ENCODE measurements around the gene IFT122. TPM values are rescaled to one million over a fixed set of nuclear protein-coding genes. Genes with fewer than 3 reads are reported as not detected.
"Not testable (repeated sequence)": the region's sequence is repeated elsewhere in the genome, so short reads cannot be mapped to it uniquely, and the experiment has no call there.

The IFT122 gene
- total RNA-seq, 5 donors from 2014 or later (not counting 1 experiment from before 2014, with no cell fraction given): 15.0 to 23.9 (median 18.1) TPM

DNA sequence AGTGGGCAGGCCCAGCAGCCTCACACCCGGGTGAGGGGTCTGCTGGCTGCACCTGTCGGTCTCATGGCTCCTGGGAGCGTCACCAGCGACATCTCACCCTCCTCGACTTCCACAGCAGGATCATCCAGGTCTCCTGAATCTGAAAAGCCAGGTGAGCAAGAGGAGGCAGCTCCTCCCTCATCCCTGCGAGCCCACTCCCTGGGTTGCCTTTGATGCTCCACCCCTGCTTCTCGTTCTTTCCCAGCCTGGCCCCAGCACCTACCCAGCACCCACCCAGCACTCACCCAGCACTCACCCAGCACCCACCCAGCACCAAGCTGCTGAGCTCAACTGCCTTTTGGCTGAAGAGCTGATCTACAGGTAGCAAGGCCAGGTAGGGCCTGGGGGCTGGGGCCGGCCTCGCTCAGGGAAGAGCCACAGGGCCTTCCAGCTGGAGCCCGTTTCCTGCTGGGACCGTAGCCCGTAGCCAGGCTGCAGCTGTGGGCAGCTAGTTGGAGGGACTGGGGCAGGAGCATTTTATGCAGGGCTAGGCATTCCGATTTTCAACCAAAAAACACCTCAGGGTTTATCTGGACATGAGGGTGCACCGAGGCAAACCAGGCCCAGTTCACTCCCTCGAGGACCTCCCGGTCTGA lies 103.2 kb downstream of the IFT122 start, which contains the start of gene H1-8:
Gene H1-8, plus strand, starts transcription at position 20 of the 635 bp plus-strand sequence. Its CDS starts 44 bp downstream, at position 64.
- H3K4me1 ChIP-seq (ENCODE audit: control insufficient read depth in 1 of 2, extremely low read depth in 1 of 2, insufficient read depth in 2 of 2, low read length in 2 of 2): no peaks in the 10 kb centered on the region
- H3K4me3 Mint-ChIP-seq: no peak within 1 kb of the TSS
- WGBS (ENCODE audit: insufficient coverage): 86% methylated on average over 16 of the region's 16 CpGs
- DNase-seq: no peak
- ChIA-PET CTCF (no interaction called here), POLR2A (no interaction called here)
- H3K27me3 ChIP-seq (replicated peaks in 1 of 2; ENCODE audit: control insufficient read depth in 2 of 2, extremely low read depth in 1 of 2, insufficient read depth in 2 of 2, low read length in 1 of 2): peaks cover 0 to 7% of the 10 kb centered on the region in 2 experiments
- no peak within 1 kb of the TSS for H3K27ac Mint-ChIP-seq
- H3K27ac ChIP-seq (ENCODE audit: low read length): no peak within 1 kb of the TSS
- no peaks in the 10 kb centered on the region for H3K9me3 Mint-ChIP-seq
- no peak for ATAC-seq (replicated peaks in 1 of 4)
- no peaks in the 10 kb centered on the region for H3K27me3 Mint-ChIP-seq
- H3K4me1 Mint-ChIP-seq: no peaks in the 10 kb centered on the region
- H3K36me3 Mint-ChIP-seq: no peaks in the 10 kb centered on the region
- no peak within 1 kb of the TSS for H3K4me3 ChIP-seq (ENCODE audit: control insufficient read depth in 1 of 2, extremely low read depth in 1 of 2, low read length in 1 of 2)
- no peaks in the 10 kb centered on the region for H3K9me3 ChIP-seq
- no peaks in the 10 kb centered on the region for H3K36me3 ChIP-seq (ENCODE audit: control insufficient read depth in 2 of 2, extremely low read depth in 1 of 2, insufficient read depth in 1 of 2, low read length in 1 of 2)

DNA sequence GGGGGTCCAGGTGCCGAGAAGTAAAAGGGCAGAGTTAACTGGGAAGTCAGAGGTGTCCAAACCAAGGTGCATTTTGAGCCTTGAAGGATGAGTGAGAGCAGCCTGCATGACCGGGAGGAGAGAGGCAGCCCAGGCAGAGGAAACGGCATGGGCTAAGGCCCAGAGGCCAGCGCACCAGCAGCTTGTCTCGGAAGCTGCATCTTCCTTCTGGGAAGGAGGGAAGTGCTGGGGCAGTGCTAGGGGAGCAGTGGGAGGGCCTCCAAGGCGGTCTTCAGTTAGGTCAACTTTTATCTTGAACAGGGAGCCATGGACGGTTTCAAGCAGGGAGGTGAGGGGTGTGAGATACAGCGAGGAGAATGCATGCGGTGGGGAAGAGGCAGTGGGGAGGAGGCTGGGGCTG lies 104.0 kb downstream of the IFT122 start:
- ChIA-PET CTCF (no interaction called here), POLR2A (no interaction called here)
- no peaks in the 10 kb centered on the region for H3K36me3 ChIP-seq (ENCODE audit: control insufficient read depth in 2 of 2, extremely low read depth in 1 of 2, insufficient read depth in 1 of 2, low read length in 1 of 2)
- Mint-ChIP-seq H3K27ac (no peak overlapping the region), H3K27me3 (no peaks in the 10 kb centered on the region), H3K36me3 (no peaks in the 10 kb centered on the region), H3K4me3 (no peak overlapping the region), H3K4me1 (no peaks in the 10 kb centered on the region), H3K9me3 (no peaks in the 10 kb centered on the region)
- DNase-seq (no peak), ATAC-seq (replicated peaks in 1 of 4) (no peak)
- H3K27me3 ChIP-seq (replicated peaks in 1 of 2; ENCODE audit: control insufficient read depth in 2 of 2, extremely low read depth in 1 of 2, insufficient read depth in 2 of 2, low read length in 1 of 2): peaks cover 0 to 10% of the 10 kb centered on the region in 2 experiments
- H3K27ac ChIP-seq (ENCODE audit: low read length): no peak overlapping the region
- no peaks in the 10 kb centered on the region for H3K4me1 ChIP-seq (ENCODE audit: control insufficient read depth in 1 of 2, extremely low read depth in 1 of 2, insufficient read depth in 2 of 2, low read length in 2 of 2)
- no peak overlapping the region for H3K4me3 ChIP-seq (ENCODE audit: control insufficient read depth in 1 of 2, extremely low read depth in 1 of 2, low read length in 1 of 2)
- no peaks in the 10 kb centered on the region for H3K9me3 ChIP-seq
- 86% methylated on average over 9 of the region's 9 CpGs for WGBS (ENCODE audit: insufficient coverage)

DNA sequence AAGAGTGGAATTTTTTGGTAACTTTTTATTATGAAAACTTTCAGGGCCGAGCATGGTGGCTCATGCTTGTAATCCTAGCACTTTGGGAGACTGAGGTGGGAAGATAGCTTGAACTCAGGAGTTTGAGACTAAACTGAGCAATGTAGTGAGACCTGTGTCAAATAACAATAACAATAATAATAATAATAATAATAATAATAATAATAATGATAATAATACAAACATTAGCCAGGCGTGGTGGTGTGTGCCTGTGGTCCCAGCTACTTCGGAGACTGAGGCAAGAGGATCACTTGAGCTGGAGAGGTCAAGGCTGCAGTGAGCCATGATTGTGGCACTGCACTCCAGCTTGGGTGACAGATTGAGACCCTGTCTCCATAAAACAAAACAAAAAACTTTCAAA lies 105.9 kb downstream of the IFT122 start:
- H3K27ac ChIP-seq (ENCODE audit: low read length); H3K9me3 Mint-ChIP-seq; ATAC-seq (replicated peaks in 1 of 4); H3K4me3 Mint-ChIP-seq; H3K36me3 Mint-ChIP-seq; CTCF ChIA-PET; H3K27me3 Mint-ChIP-seq; H3K27ac Mint-ChIP-seq; DNase-seq; H3K36me3 ChIP-seq (ENCODE audit: control insufficient read depth in 2 of 2, extremely low read depth in 1 of 2, insufficient read depth in 1 of 2, low read length in 1 of 2); H3K4me1 Mint-ChIP-seq; H3K9me3 ChIP-seq; H3K4me1 ChIP-seq (ENCODE audit: control insufficient read depth in 1 of 2, extremely low read depth in 1 of 2, insufficient read depth in 2 of 2, low read length in 2 of 2); H3K4me3 ChIP-seq (ENCODE audit: control insufficient read depth in 1 of 2, extremely low read depth in 1 of 2, low read length in 1 of 2): not testable (repeated sequence)
- WGBS (ENCODE audit: insufficient coverage): no CpG with 5 or more reads among the region's 3 CpGs
- peaks cover 0 to 13% of the 10 kb centered on the region in 2 experiments for H3K27me3 ChIP-seq (replicated peaks in 1 of 2; ENCODE audit: control insufficient read depth in 2 of 2, extremely low read depth in 1 of 2, insufficient read depth in 2 of 2, low read length in 1 of 2)
- POLR2A ChIA-PET: interaction anchor here in 1 of 2 donors (0.7 kb wide), 1 partner anchor 16 kb away, joined by 4 read pairs; no protein-coding TSS in a partner anchor

DNA sequence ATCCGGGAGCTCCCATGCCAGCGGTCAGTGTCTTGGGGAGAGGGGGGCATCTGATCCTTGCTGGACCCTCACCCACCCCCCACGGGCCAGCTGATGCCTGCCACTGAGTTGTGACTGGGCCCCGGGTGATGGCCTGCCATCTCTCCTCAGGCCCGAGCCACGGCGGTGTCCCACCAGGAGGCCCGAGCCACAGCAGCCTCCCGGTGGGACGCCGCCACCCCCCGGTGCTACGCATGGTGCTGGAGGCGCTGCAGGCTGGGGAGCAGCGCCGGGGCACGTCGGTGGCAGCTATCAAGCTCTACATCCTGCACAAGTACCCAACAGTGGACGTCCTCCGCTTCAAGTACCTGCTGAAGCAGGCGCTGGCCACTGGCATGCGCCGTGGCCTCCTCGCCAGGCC lies 107.2 kb downstream of the IFT122 start:
- no peaks in the 10 kb centered on the region for H3K27me3 Mint-ChIP-seq
- no peaks in the 10 kb centered on the region for H3K9me3 ChIP-seq
- CTCF ChIA-PET: interaction anchor here in 1 of 2 donors (0.7 kb wide), 1 partner anchor 205 kb away, joined by 5 read pairs; no protein-coding TSS in a partner anchor
- no peak overlapping the region for H3K27ac Mint-ChIP-seq
- no peaks in the 10 kb centered on the region for H3K36me3 ChIP-seq (ENCODE audit: control insufficient read depth in 2 of 2, extremely low read depth in 1 of 2, insufficient read depth in 1 of 2, low read length in 1 of 2)
- H3K4me1 ChIP-seq (ENCODE audit: control insufficient read depth in 1 of 2, extremely low read depth in 1 of 2, insufficient read depth in 2 of 2, low read length in 2 of 2): no peaks in the 10 kb centered on the region
- no peak overlapping the region for H3K4me3 ChIP-seq (ENCODE audit: control insufficient read depth in 1 of 2, extremely low read depth in 1 of 2, low read length in 1 of 2)
- H3K36me3 Mint-ChIP-seq: no peaks in the 10 kb centered on the region
- no peaks in the 10 kb centered on the region for H3K4me1 Mint-ChIP-seq
- H3K9me3 Mint-ChIP-seq: no peaks in the 10 kb centered on the region
- no peak for ATAC-seq (replicated peaks in 1 of 4)
- 91% methylated on average over 20 of the region's 24 CpGs for whole genome bisulfite sequencing (ENCODE audit: insufficient coverage)
- no peak overlapping the region for H3K4me3 Mint-ChIP-seq
- H3K27me3 ChIP-seq (replicated peaks in 1 of 2; ENCODE audit: control insufficient read depth in 2 of 2, extremely low read depth in 1 of 2, insufficient read depth in 2 of 2, low read length in 1 of 2): peaks cover 0 to 13% of the 10 kb centered on the region in 2 experiments
- POLR2A ChIA-PET: interaction anchor here in 1 of 2 donors (0.6 kb wide), 1 partner anchor 81 kb away, joined by 10 read pairs; no protein-coding TSS in a partner anchor
- H3K27ac ChIP-seq (ENCODE audit: low read length): no peak overlapping the region
- no peak for DNase-seq

DNA sequence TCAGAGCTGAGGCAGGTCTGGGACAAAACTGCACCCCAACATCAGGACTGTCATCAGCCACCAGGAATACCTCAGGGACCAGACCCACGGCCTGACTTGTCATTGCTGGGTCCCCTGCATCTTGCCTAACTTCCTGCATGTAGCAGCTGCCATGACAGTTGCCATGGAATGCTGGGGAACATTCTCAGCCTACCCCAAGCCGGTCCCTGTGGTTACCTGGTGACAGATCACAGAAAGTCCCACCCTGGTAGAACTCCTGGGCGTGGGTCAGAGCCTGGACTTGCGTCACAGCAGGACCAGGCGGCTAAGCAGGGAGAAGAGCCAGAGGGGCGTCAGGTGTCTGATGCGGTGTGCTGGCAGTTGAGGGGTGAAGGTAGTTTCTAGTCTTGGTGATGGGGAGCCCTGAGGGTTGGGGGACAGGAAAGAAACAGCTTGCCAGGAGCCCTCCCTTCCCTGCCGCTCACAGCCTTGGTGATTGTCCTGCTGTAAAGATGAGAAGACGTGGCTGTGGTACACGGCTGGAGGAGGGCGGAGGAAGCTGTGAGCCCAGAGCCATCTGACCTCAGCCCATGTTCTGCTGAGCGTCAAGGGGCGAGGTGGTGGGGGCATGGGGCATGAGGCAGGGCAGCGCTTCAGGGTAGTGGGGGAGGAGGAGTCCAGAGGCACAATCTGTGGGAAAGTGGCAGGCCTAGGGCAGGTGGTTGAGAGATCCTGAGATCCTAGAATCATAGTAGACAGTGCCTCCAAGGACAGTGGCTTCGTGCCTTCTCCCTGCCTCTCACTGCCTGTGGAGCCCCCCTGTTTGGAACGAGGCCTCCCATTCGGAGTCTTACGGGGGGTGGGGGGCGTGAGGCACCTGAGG lies 108.3 kb downstream of the IFT122 start:
- no peak overlapping the region for H3K27ac Mint-ChIP-seq
- peaks cover 0 to 3% (median 0%) of the 10 kb centered on the region in 3 donors for H3K4me1 Mint-ChIP-seq
- 81% methylated on average over 15 of the region's 19 CpGs for WGBS (ENCODE audit: insufficient coverage)

DNA sequence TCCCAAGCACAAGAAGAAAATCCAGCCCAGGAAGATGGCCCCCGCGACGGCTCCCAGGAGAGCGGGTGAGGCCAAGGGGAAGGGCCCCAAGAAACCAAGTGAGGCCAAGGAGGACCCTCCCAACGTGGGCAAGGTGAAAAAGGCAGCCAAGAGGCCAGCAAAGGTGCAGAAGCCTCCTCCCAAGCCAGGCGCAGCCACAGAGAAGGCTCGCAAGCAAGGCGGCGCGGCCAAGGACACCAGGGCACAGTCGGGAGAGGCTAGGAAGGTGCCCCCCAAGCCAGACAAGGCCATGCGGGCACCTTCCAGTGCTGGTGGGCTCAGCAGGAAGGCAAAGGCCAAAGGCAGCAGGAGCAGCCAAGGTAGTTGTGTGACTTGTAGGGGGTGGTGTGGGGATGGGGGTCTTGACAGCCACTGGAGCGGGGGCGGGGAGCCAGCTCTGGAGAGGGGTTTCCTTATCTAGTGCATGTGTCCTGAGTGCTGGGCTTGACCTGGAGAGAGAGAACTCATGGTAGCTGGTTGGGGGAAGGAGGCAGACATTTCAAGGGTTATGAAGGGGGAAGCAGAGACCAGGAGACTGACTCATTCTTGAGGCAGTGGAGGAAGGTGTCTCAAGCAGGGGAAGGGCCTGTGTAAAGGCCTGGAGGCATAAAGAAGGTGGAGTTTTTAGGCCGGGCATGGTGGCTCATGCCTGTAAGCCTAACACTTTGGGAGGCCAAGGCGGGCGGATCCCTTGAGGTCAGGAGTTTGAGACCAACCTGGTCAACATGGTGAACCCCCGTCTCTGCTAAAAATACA lies 109.2 kb downstream of the IFT122 start:
- POLR2A ChIA-PET: no interaction called here
- Histone ChIP-seq H3K27me3 (replicated peaks in 1 of 2; ENCODE audit: control insufficient read depth in 2 of 2, extremely low read depth in 1 of 2, insufficient read depth in 2 of 2, low read length in 1 of 2) (peaks cover 0 to 23% of the 10 kb centered on the region in 2 experiments), H3K36me3 (ENCODE audit: control insufficient read depth in 2 of 2, extremely low read depth in 1 of 2, insufficient read depth in 1 of 2, low read length in 1 of 2) (no peaks in the 10 kb centered on the region), H3K4me3 (ENCODE audit: control insufficient read depth in 1 of 2, extremely low read depth in 1 of 2, low read length in 1 of 2) (no peak overlapping the region), H3K4me1 (ENCODE audit: control insufficient read depth in 1 of 2, extremely low read depth in 1 of 2, insufficient read depth in 2 of 2, low read length in 2 of 2) (peaks cover 0 to 3% of the 10 kb centered on the region in 2 experiments), H3K27ac (ENCODE audit: low read length) (no peak overlapping the region), H3K9me3 (no peaks in the 10 kb centered on the region)
- no peak for ATAC-seq (replicated peaks in 1 of 4)
- CTCF ChIA-PET: no interaction called here
- H3K4me3 Mint-ChIP-seq: no peak overlapping the region
- no peaks in the 10 kb centered on the region for H3K9me3 Mint-ChIP-seq
- H3K36me3 Mint-ChIP-seq: no peaks in the 10 kb centered on the region
- no peak for DNase-seq
- H3K27ac Mint-ChIP-seq: no peak overlapping the region
- no peaks in the 10 kb centered on the region for H3K27me3 Mint-ChIP-seq
- WGBS (ENCODE audit: insufficient coverage): 98% methylated on average over 15 of the region's 18 CpGs
- peaks cover 0 to 11% (median 8%) of the 10 kb centered on the region in 3 donors for H3K4me1 Mint-ChIP-seq

More for the DNA sequence above, 108.3 kb downstream of the IFT122 start:
- DNase-seq (no peak), ATAC-seq (replicated peaks in 1 of 4) (no peak)
- no peaks in the 10 kb centered on the region for H3K27me3 Mint-ChIP-seq
- Histone ChIP-seq H3K4me1 (ENCODE audit: control insufficient read depth in 1 of 2, extremely low read depth in 1 of 2, insufficient read depth in 2 of 2, low read length in 2 of 2) (no peaks in the 10 kb centered on the region), H3K4me3 (ENCODE audit: control insufficient read depth in 1 of 2, extremely low read depth in 1 of 2, low read length in 1 of 2) (no peak overlapping the region), H3K9me3 (no peaks in the 10 kb centered on the region), H3K27ac (ENCODE audit: low read length) (no peak overlapping the region), H3K27me3 (replicated peaks in 1 of 2; ENCODE audit: control insufficient read depth in 2 of 2, extremely low read depth in 1 of 2, insufficient read depth in 2 of 2, low read length in 1 of 2) (peaks cover 0 to 21% of the 10 kb centered on the region in 2 experiments), H3K36me3 (ENCODE audit: control insufficient read depth in 2 of 2, extremely low read depth in 1 of 2, insufficient read depth in 1 of 2, low read length in 1 of 2) (no peaks in the 10 kb centered on the region)
- no peaks in the 10 kb centered on the region for H3K36me3 Mint-ChIP-seq
- ChIA-PET POLR2A (no interaction called here), CTCF (no interaction called here)
- no peak overlapping the region for H3K4me3 Mint-ChIP-seq
- H3K9me3 Mint-ChIP-seq: no peaks in the 10 kb centered on the region

All from T-cell (primary cell).